ENCODE data around the gene MXD1. TPM values are rescaled to one million over a fixed set of nuclear protein-coding genes. Genes with fewer than 3 reads are reported as not detected.

Gene MXD1
- total and polyA plus RNA-seq, 2 experiments from 2014 or later, result 1.8 to 3.9 TPM

- H3K4me3 Mint-ChIP-seq, result no peak overlapping the region
- no peaks in the 10 kb centered on the region; the same call in 2 of the 3 replicates for H3K36me3 Mint-ChIP-seq (ENCODE audit: low read depth)
- peaks cover 3% of the 10 kb centered on the region for H3K27me3 Mint-ChIP-seq (ENCODE audit: insufficient read depth, low read depth, poor library complexity)
- ATAC-seq, result no peak
- Histone ChIP-seq H3K4me3 (no peak overlapping the region), H3K27ac (ENCODE audit: low read depth) (no peak overlapping the region), H2AFZ (no peak overlapping the region), H3K4me2 (no peak overlapping the region), H4K20me1 (replicated peaks; ENCODE audit: insufficient read depth) (no peaks in the 10 kb centered on the region), H3K36me3 (ENCODE audit: insufficient read depth) (no peaks in the 10 kb centered on the region), H3K79me2 (replicated peaks; ENCODE audit: insufficient read depth) (no peaks in the 10 kb centered on the region), H3K4me1 (ENCODE audit: insufficient read depth) (no peaks in the 10 kb centered on the region), H3F3A (replicated peaks; ENCODE audit: low read depth) (no peaks in the 10 kb centered on the region), H3K27me3 (ENCODE audit: insufficient read depth) (no peaks in the 10 kb centered on the region), H3K9me2 (ENCODE audit: insufficient read depth) (0 out of 2 replicates have a peak, but pooled peaks cover 3% of the 10 kb centered on the region)
- no peaks in the 10 kb centered on the region for H3K9me3 Mint-ChIP-seq
- peaks cover 11% of the 10 kb centered on the region for H3K4me1 Mint-ChIP-seq
- no peak overlapping the region for H3K27ac Mint-ChIP-seq
- no peak for DNase-seq (ENCODE audit: low spot score)
- TF ChIP-seq ZNF114 (CRISPR knock-in tag; IDR thresholded peaks at IDR 0.05), result no peak
- TF ChIP-seq NANOG (IDR thresholded peaks at IDR 0.05; ENCODE audit: borderline replicate concordance), result no peak
- no peak for TF ChIP-seq CTCF (conservative IDR thresholded peaks at IDR 0.05; ENCODE audit: low read depth in 2 of 2)
- no peak for TF ChIP-seq JUNB (IDR thresholded peaks at IDR 0.05; ENCODE audit: unreplicated experiment)
- no peak for TF ChIP-seq CREB1 (CRISPR knock-in tag; IDR thresholded peaks at IDR 0.05; ENCODE audit: low read depth)
- no peak for TF ChIP-seq EZH2phosphoT487 (IDR thresholded peaks at IDR 0.05; ENCODE audit: unreplicated experiment)
- no peak for TF ChIP-seq ZNF331 (CRISPR knock-in tag; IDR thresholded peaks at IDR 0.05; ENCODE audit: low read depth)
- TF ChIP-seq REST (IDR thresholded peaks at IDR 0.05; ENCODE audit: unreplicated experiment), result no peak
- no peak for TF ChIP-seq STAT1 (IDR thresholded peaks at IDR 0.05; ENCODE audit: unreplicated experiment)
Observed at GRCh38 chr2:69977906-69978482, 63.1 kb downstream of the MXD1 start.

Data from GM23338 (cell line).